Fibroblast of lung (primary cell): Measurements from ENCODE around the gene SLC26A1.

ENCODE experiments used
- CTCF ChIP-seq, 2 donors: IDR thresholded peaks in 1 of 2; conservative IDR thresholded peaks in 1 of 2; 1 replicate in 1 of 2; 2 replicates in 1 of 2; pipeline ENCODE4 v1.5.1; 2011 to 2012; ENCODE audit warnings: low read length in 2 of 2, control low read depth in 1 of 2, inconsistent platforms in 1 of 2, low read depth in 1 of 2, mild to moderate bottlenecking in 1 of 2
- EZH2 ChIP-seq: IDR thresholded peaks from 2 replicates; pipeline ENCODE4 v1.5.1; 2012; ENCODE audit warnings: low read length, control low read depth, mild to moderate bottlenecking; ENCODE audit errors: missing control alignments

GRCh38 chr4:1011666-1012033, 18.4 kb upstream of the SLC26A1 start:
- TF ChIP-seq CTCF (conservative IDR thresholded peaks at IDR 0.05 in 1 of 2, IDR thresholded peaks at IDR 0.05 in 1 of 2; ENCODE audit: low read depth in 1 of 2, low read length in 2 of 2) (no peak), EZH2 (no peak)
